HG02571 (cell line): ENCODE data around the gene MPC1L.

Source experiments
- ATAC-seq: cut with Tn5 transposase; IDR thresholded peaks from one replicate; pipeline ENCODE4 v1.9.1; 2021; ENCODE audit warnings: mild to moderate bottlenecking, moderate library complexity; ENCODE audit not compliant: unreplicated experiment

Gene MPC1L

GRCh38 chrX:40625294-40625693 is 2.1 kb downstream of the MPC1L start:
- no peak for ATAC-seq

- ATAC-seq: no peak
These were observed 5.3 kb downstream of the MPC1L start for GRCh38 chrX:40628506-40628905.

GRCh38 chrX:40632199-40632598 is 9.0 kb downstream of the MPC1L start:
- ATAC-seq: no peak

GRCh38 chrX:40637687-40638086 is 14.5 kb downstream of the MPC1L start:
- no peak for ATAC-seq

GRCh38 chrX:40644176-40644575 is 20.9 kb downstream of the MPC1L start:
- no peak for ATAC-seq

GRCh38 chrX:40644821-40645358 is 21.7 kb downstream of the MPC1L start:
- peak; percentile 32 for ATAC-seq

GRCh38 chrX:40646489-40647306 is 23.5 kb downstream of the MPC1L start:
- peak; percentile 28 for ATAC-seq

GRCh38 chrX:40647307-40648197 is 24.3 kb downstream of the MPC1L start, which contains the start of gene CXorf38:
Gene CXorf38, minus strand, starts transcription at chrX:40647561. Its CDS starts 41 bp downstream, at chrX:40647520.
- ATAC-seq: peak; percentile 66

GRCh38 chrX:40651620-40652223 is 28.5 kb downstream of the MPC1L start:
- ATAC-seq: no peak

GRCh38 chrX:40652664-40653063 is 29.4 kb downstream of the MPC1L start:
- no peak for ATAC-seq

- ATAC-seq: no peak
These were observed 30.3 kb downstream of the MPC1L start for GRCh38 chrX:40653535-40653934.

- ATAC-seq: no peak
These were observed 37.2 kb downstream of the MPC1L start for GRCh38 chrX:40660381-40660780.

- ATAC-seq: no peak
These were observed 38.3 kb downstream of the MPC1L start for GRCh38 chrX:40661489-40661888.

GRCh38 chrX:40663078-40663740 is 40.0 kb downstream of the MPC1L start:
- ATAC-seq: no peak

GRCh38 chrX:40663880-40664630 is 40.8 kb downstream of the MPC1L start:
- no peak for ATAC-seq

GRCh38 chrX:40671126-40671525 is 47.9 kb downstream of the MPC1L start:
- no peak for ATAC-seq
